NCI-H128 (cell line): ENCODE data around the gene CAMTA1.

ENCODE experiments used
- DNase-seq: peaks from one replicate; lab custom pipeline; 2025; ENCODE audit not compliant: unreplicated experiment; lab: John Stamatoyannopoulos, UW

The CAMTA1 gene

DNA sequence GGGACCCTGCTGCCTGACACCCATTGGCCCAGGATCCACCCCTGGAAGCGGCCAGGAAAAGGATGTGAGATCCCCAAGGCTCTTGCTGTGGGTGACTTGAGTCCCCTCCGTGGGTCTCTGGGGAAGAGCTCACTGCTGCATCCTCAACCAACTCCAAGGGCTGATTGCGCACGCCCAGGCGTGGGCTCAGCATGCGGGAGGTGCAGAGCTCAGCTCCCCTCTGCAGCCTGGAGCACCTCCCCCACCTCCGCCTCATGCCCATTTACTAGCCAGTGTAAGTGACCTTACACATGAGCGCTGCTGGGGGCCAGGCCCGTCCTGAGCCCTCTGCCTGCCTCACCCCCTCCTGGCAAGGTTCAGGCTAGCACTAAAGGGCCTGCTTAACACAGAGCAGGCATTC is 847.4 kb downstream of the CAMTA1 start:
- no peak for DNase-seq

- no peak for DNase-seq
These were observed 848.4 kb downstream of the CAMTA1 start for GRCh38 chr1:7633506-7634245.

- DNase-seq, result no peak
These were observed 849.4 kb downstream of the CAMTA1 start for GRCh38 chr1:7634546-7635240.

- no peak for DNase-seq
These were observed 851.7 kb downstream of the CAMTA1 start for GRCh38 chr1:7636795-7637526.

GRCh38 chr1:7638078-7638477 is 852.8 kb downstream of the CAMTA1 start:
- DNase-seq, result no peak

DNA sequence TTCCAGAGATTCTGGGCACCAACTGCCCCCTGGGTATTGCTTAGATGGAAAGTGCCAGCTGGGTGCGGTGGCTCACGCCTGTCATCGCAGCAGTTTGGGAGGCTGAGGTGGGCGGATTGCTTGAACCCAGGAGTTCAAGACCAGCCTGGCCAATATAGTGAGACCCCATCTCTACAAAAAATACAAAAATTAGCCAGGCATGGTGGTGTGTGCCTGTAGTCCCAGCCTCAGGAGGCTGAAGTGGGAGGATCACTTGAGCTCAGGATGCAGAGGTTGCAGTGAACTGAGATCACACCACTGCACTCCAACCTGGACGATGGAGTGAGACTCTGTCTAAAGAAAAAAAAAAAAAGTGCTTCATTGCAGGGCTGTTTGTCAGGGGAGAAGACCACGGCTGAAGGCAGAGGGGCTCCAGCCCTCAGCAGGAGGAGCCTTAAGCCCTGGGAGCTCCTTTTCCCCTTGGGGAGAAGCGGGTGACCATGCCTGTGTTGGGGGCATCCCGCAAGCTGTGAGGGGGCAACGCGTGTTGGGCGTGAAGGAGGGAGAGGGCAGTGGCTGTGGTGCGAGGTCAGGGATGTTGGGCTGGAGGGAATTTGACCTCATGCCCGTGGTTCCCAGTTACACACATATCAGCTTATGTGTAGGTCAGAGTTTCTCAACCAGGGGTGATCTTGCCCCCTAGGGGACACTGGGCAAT is 854.3 kb downstream of the CAMTA1 start:
- DNase-seq, result no peak

DNA sequence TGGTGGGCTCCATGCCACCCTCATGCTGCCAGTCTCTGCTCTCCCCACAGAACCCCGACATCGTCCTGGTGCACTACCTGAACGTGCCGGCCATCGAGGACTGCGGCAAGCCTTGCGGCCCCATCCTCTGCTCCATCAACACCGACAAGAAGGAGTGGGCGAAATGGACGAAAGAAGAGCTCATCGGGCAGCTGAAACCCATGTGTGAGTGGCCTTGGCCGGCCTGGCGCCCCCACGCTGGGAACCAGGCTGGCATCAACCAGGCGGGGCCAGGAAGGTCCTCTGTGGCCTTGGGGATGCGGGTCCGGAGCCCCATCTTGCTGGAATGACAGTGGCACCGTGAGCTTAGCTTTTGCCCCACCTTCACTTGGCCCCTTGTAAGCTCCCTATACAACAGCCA is 855.1 kb downstream of the CAMTA1 start:
- no peak for DNase-seq

DNA sequence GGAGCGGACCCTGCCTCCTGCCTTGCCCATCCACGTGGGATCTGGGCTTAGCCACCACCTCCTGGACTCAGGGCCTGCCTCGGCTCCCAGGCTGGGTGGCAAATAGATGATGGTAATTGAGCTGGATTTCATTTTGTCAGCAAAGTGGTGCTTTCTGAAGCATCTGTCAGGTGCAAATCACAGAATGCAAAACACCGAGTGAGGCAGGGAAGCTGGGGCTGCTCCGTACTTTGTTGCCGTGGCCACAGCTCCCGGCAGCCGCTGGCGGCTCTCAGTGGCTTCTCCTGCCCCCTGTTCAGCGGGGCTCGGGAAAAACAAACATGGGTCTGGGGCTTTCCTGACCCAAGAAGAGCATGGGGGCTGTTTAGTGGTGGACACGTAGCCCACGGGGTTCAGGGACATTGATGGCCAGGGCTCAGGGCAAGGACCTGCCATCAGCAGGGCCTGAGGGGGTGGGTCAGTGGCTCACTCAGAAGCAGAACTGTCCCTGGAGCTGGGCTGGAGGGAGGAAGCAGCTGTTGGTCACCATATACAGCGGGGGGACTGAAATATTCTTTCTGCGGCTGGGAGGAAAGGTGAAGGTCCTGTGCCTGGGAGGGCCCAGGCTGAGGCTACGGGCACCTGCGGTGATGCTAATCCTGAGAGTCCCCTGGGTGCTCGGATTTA is 855.8 kb downstream of the CAMTA1 start:
- no peak for DNase-seq

DNA sequence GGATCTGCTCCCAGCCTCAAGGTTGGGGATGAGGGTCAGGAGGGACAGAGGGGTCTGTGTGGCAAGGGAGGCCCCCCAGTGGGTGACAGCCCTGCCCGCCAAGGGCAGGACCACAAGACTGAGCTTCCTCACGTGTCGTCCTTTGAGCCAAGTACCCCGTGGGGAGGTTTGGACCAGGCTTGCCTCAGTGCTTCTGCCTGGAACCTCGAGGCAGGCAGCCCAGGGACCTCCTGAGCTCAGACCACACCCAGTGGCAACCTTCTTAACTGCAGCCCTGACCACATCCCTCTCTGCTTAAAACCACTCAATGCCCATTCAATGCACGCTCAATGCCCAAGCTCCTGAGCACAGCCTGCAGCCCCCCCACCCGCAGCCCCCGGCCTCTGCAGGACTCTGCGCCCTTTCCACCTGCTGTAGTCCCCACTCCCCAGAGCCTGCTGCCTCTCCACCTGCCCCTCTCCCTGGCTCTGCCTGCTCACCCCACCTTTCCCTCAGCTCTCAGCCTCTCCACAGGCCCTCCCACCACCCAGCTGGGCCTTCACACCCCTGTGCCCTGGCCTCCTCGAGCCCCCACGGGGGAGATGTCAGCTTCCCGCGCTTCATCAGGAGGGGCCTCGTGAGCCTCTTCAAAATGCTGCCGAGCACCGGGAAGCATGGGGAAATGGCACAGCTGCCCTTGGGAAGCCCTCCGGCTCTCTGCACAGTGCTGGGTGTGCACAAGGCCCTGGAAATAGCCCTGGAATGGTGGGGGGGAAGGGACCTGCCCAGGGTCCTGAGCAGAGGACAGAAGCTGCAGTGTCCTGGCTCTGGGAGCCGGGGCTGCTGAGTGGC is 856.5 kb downstream of the CAMTA1 start:
- DNase-seq, result no peak

GRCh38 chr1:7642418-7642704 is 857.1 kb downstream of the CAMTA1 start:
- DNase-seq, result no peak

DNA sequence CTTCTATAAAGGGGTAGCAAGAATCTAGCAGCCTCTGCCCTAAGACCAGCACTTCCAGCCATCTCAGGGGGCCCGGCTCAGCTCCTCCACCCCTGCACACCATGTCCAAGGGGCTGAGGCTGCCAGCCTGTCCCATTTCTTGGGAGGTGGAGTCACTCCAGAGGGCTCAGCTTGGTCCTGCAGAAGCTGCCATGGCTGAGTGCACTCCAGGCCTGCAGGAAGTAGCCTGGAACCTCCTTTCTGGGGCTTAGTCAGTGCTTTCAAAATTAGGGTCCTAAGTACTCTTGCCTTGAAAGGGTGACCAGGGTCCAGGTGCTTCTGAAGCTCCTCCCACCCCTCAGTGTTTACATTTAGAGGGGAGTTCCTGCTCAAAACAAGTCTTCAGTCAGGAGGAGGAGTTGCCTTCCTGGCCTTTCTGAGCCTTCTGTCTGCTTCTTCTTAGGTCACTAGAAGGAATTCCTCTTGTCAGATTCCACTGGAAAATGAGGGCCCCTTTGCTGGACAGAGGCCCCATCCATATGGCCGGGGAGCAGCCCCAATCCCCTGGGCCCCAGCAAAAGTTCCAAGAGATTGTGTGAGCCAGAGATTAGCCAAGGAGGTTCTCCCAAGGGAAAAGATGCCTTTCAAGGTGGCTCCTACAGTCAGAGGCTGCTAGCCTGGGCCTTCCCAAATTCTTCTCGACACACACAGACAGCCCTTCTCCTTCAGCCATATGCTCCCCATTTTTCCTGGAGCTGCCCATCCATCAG is 857.7 kb downstream of the CAMTA1 start:
- DNase-seq, result no peak

DNA sequence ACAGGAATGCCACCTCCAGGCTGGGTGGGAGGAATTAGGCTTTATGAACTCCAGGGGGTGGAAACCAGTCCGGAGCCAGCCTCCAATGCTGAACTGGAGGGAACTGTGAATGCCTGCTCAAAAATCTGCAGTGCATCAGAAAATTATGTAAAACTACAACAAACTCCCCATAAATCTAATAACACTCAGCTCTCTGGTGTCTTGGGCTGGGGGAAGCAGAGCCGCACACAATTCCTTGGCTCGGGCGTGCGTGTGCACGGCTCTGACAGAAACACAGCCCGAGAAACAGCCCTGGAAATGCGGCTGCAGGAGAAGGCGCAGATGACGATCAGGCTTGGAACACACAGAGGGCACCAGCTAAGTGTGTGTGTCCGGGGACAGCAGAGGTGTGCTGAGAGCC is 858.3 kb downstream of the CAMTA1 start:
- DNase-seq, result no peak

GRCh38 chr1:7644086-7644485 is 858.8 kb downstream of the CAMTA1 start:
- DNase-seq, result no peak

DNA sequence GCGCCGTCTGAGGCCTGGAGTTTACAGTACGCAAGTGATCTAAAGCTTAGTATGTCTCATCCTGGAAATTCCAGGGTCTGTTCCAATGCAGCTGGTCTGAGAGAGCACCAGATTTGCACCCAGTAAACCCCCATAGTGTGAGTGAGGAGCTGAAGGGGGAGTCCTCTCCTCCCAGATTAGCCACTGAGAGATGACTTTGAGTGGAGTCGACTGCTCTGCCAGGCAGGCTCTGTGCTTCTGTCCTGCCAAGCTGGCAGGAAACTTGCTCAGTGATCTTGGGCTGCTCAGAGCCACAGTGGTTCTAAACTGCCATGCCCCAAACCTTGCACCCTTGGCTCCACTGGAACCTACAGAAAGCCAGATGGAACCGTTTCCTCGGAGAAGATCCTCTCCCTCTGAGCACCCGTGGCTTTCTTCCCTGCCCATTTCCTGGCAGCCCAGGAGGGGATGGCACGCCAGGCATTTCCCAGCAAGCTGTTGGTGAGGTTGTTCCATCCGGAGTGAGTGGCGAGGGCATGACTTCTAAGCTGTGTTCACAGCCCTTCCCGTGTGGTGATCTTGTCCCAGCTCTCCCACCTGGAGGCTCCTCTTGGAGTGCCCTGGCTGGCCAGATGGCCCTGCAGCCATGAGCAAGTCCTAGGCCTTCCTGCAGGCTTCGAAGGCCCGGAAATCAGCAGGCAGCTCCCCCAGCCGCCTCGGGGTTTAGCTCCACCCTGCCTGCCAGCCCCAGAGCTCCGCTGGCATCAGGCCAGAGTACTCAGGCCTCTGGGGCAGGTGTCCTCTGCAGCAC is 859.9 kb downstream of the CAMTA1 start:
- DNase-seq, result peak; percentile 54

DNA sequence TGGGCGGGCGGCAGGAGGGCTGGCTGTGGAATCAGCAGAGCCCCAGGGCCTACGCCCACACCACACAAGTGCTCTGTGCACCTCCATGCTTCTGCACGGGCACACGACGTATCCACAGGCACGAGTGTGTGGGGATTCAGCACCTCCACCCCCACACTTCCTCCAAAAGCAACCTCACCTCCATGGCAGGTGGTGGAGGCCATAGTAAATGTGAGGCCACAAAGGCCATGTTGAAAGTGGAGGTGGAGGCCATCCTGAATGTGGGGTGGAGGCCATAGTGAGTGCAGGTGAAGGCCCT is 860.4 kb downstream of the CAMTA1 start:
- no peak for DNase-seq

DNA sequence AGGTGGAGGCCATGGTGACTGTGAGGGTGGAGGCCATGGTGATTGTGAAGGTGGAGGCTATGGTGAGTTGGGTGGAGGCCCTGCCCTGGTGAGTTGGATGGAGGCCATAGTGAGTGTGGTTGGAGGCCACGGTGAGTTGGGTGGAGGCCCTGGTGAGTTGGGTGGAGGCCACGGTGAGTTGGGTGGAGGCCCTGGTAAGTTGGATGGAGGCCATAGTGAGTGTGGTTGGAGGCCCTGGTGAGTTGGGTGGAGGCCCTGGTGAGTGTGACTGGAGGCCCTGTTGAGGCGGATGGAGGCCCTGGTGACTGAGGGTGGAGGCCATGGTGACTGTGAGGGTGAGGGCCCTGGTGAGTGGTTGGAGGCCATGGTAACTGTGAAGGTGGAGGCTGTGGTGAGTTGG is 860.9 kb downstream of the CAMTA1 start:
- DNase-seq, result no peak

DNA sequence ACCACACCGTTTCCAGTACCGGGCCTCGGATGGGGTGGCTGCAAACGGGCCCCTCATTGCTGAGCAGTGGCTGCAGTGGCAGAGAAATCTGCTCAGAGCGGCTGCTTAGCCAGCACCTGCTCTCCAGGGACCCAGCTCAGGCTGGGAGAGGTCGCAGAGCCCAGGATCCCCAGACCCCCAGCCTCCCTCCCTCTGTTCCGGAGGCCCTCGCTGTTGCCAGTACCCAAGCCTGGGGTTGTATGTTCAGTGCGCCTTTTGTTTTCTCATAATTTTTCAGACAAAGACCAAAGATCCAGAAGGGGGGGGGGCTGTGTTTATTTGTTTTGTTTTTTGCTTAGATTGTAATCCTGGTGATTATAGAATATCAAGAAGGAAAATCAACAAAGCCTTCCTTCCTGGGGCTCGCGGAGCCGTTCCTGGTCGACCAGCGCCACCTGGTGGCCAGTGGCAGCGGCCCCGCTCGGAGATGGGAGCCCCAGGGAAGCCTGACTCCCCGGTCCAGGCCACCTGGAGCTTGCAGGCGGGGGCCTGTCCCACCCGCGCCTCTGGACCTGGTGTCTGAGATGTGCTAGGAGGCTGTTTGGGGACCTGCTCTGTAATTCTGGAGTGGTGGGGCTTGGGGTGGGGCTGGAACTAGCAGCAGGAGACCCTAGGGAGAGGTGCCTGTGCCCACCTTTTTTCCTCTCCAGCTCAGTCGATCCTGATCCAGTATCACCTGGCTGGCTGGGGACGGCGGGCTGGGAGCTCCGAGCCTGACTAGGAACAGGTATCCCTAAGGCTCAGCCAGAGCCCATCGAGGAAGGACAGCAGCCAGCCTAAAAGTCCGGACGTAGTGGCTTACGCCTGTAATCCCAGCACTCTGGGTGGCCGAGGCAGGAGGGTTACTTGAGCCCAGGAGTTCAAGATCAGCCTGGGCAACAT is 862.0 kb downstream of the CAMTA1 start:
- peak; percentile 70 for DNase-seq
